ENCODE data around the gene SHH.

SHH gene

GRCh38 chr7:155774947-155775346 lies 37.3 kb downstream of the SHH start:
- H3K4me1 ChIP-seq (ENCODE audit: control insufficient read depth, insufficient read depth, low read length) = no peaks in the 10 kb centered on the region; the same call in 1 of the 2 replicates
- H3K36me3 ChIP-seq (ENCODE audit: control insufficient read depth, insufficient read depth, low read length) = peaks cover 73% of the 10 kb centered on the region
- H3K27me3 ChIP-seq (ENCODE audit: control insufficient read depth, insufficient read depth, low read length) = no peaks in the 10 kb centered on the region
- H3K27ac ChIP-seq (ENCODE audit: low read depth, low read length) = no peak overlapping the region
- no peaks in the 10 kb centered on the region for H3K9me3 ChIP-seq (ENCODE audit: control insufficient read depth, insufficient read depth, low read depth, low read length)
- H3K4me3 ChIP-seq (ENCODE audit: low read depth, low read length) = no peak overlapping the region
- no peak overlapping the region for H3K9ac ChIP-seq (ENCODE audit: low read length)

DNA sequence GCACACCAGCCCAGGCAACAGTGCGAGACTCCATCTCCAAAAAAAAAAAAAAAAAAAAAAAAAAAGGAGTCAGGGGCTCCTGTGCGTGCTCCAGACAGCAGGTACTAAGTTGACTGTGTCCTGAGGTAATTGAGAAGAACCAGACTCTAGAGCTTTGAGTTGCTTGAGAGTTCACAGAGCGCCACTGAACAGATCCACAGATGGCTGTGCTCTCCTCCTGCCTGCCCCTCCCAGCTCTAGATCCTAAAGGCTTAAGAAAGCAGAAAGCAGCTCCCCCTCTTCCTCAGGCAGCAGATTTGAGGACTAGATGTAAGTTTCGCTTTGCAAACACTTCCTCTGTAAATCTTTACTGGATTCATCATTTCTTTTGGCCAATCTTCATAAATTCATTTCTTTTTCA lies 38.7 kb downstream of the SHH start:
- peaks cover 80% of the 10 kb centered on the region for H3K36me3 ChIP-seq (ENCODE audit: control insufficient read depth, insufficient read depth, low read length)
- no peak overlapping the region for H3K9ac ChIP-seq (ENCODE audit: low read length)
- H3K4me3 ChIP-seq (ENCODE audit: low read depth, low read length) = no peak overlapping the region
- no peak overlapping the region for H3K27ac ChIP-seq (ENCODE audit: low read depth, low read length)
- no peaks in the 10 kb centered on the region; the same call in 1 of the 2 replicates for H3K4me1 ChIP-seq (ENCODE audit: control insufficient read depth, insufficient read depth, low read length)
- H3K27me3 ChIP-seq (ENCODE audit: control insufficient read depth, insufficient read depth, low read length) = no peaks in the 10 kb centered on the region
- H3K9me3 ChIP-seq (ENCODE audit: control insufficient read depth, insufficient read depth, low read depth, low read length) = no peaks in the 10 kb centered on the region

DNA sequence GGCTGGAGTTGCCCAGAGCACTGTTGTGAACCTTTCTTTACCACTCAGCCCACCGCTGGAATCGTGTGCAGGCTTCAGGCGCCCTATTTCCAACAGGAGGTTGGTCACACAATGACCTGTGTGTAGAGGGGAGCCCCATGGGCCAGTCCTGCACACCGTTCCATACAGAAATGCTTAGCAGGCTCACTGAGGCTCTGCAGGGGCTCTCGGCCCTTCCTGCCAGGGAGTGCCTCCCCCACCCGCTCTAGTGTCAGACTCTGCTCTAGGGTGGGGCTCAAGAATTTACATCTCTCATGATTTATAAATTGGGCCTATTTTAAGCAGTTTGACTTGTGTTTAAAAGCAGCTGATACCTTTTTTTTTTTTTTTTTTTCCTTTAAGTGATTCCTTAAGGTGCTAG lies 42.0 kb downstream of the SHH start:
- no peaks in the 10 kb centered on the region for H3K4me1 ChIP-seq (ENCODE audit: control insufficient read depth, insufficient read depth, low read length)
- no peaks in the 10 kb centered on the region for H3K27me3 ChIP-seq (ENCODE audit: control insufficient read depth, insufficient read depth, low read length)
- peaks cover 86% of the 10 kb centered on the region for H3K36me3 ChIP-seq (ENCODE audit: control insufficient read depth, insufficient read depth, low read length)
- no peak overlapping the region for H3K27ac ChIP-seq (ENCODE audit: low read depth, low read length)
- no peak overlapping the region for H3K4me3 ChIP-seq (ENCODE audit: low read depth, low read length)
- no peaks in the 10 kb centered on the region for H3K9me3 ChIP-seq (ENCODE audit: control insufficient read depth, insufficient read depth, low read depth, low read length)
- no peak overlapping the region for H3K9ac ChIP-seq (ENCODE audit: low read length)

- Histone ChIP-seq H3K36me3 (ENCODE audit: control insufficient read depth, insufficient read depth, low read length) (peaks cover 85% of the 10 kb centered on the region), H3K9ac (ENCODE audit: low read length) (no peak overlapping the region), H3K27ac (ENCODE audit: low read depth, low read length) (no peak overlapping the region), H3K9me3 (ENCODE audit: control insufficient read depth, insufficient read depth, low read depth, low read length) (no peaks in the 10 kb centered on the region), H3K27me3 (ENCODE audit: control insufficient read depth, insufficient read depth, low read length) (no peaks in the 10 kb centered on the region), H3K4me1 (ENCODE audit: control insufficient read depth, insufficient read depth, low read length) (no peaks in the 10 kb centered on the region), H3K4me3 (ENCODE audit: low read depth, low read length) (no peak overlapping the region)
These were observed 42.6 kb downstream of the SHH start for GRCh38 chr7:155769701-155770100.

DNA sequence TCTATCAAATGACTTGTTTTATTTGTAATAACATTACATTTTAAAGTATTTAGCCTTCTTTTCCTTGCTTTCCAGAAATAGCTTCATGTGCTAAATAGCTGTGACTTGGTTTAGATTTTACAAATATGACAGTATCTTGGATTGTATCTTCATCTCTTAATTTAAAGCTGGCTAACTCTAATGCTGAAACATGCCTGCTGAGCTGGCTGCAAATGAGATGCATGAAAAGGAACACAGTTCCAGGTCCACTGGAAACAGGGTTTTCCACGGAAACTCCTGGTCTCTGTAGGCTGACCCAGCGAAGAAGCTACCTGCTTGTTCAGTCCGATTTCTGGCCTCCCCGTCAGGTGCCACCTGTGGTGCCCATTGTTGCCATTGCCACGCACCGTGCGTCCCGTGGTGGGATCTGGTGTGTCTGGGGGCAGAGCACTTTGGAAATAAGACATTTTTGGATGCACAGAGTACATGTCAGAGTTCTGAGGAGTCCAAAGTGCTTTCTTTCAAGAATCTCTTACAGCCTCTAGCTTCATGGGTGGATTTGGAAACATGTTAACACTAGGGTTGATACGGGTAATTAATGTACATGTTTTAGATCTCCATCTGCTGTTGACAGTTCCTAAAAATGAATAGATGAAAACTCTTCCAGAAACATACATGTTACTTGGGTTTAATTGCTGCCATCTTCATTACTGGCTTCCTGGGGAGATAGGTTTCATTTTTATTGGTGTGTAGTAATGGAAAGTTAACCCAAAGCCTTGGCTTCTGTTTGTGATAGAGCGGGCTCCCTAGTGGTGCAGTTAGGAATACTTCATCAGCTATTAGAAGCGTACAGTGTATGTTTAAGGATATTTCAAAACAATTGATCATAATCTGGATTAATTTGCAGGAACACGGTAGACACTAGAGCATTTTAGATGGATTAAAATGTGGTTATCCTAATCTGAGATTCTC lies 45.0 kb downstream of the SHH start:
- H3K9me3 ChIP-seq (ENCODE audit: control insufficient read depth, insufficient read depth, low read depth, low read length) = no peaks in the 10 kb centered on the region
- peaks cover 80% of the 10 kb centered on the region for H3K36me3 ChIP-seq (ENCODE audit: control insufficient read depth, insufficient read depth, low read length)
- peaks cover 13% of the 10 kb centered on the region; the same call in 1 of the 2 replicates for H3K4me1 ChIP-seq (ENCODE audit: control insufficient read depth, insufficient read depth, low read length)
- no peaks in the 10 kb centered on the region for H3K27me3 ChIP-seq (ENCODE audit: control insufficient read depth, insufficient read depth, low read length)
- no peak overlapping the region for H3K4me3 ChIP-seq (ENCODE audit: low read depth, low read length)
- H3K9ac ChIP-seq (ENCODE audit: low read length) = no peak overlapping the region
- no peak overlapping the region for H3K27ac ChIP-seq (ENCODE audit: low read depth, low read length)

DNA sequence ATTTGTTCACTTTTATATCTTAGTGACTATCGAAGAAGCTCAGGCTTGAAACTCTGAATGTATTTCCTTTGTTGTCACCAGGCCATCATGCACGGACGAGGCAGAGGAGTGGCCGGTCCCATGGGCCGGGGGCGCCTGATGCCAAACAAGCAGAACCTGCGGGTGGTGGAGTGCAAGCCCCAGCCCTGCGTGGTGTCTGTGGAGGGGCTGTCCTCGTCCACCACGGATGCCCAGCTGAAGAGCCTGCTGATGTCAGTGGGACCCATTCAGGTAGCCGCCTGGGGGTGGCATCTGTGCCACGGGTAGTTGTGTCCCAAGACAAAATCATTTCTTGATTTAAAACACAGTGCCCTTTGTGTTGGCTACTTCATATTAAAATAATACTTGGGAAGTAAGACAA lies 45.9 kb downstream of the SHH start:
- H3K27me3 ChIP-seq (ENCODE audit: control insufficient read depth, insufficient read depth, low read length) = no peaks in the 10 kb centered on the region
- no peaks in the 10 kb centered on the region for H3K9me3 ChIP-seq (ENCODE audit: control insufficient read depth, insufficient read depth, low read depth, low read length)

DNA sequence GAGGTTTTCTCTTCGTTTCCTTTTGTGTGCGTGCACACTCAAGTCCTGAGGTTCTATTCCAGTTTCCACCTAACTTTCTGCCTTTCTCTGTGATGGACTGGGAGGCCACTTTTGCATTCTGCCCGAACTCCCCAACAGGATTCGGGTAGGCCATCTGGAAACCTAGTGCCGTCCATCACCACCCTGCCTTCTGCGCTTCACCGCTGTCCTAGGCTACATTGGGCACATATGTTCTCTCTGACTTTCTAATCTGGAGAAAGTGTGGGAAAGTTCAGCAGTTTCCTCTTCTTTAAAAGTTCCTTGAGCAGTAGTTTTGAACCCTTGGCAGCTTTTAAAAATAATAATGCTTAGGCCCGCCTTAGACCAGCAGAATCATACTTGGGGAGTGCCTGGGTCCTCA lies 46.8 kb downstream of the SHH start:
- no peak overlapping the region for H3K9ac ChIP-seq (ENCODE audit: low read length)
- no peak overlapping the region for H3K27ac ChIP-seq (ENCODE audit: low read depth, low read length)
- H3K27me3 ChIP-seq (ENCODE audit: control insufficient read depth, insufficient read depth, low read length) = no peaks in the 10 kb centered on the region
- no peak overlapping the region for H3K4me3 ChIP-seq (ENCODE audit: low read depth, low read length)
- peaks cover 16% of the 10 kb centered on the region; the same call in 1 of the 2 replicates for H3K4me1 ChIP-seq (ENCODE audit: control insufficient read depth, insufficient read depth, low read length)
- H3K36me3 ChIP-seq (ENCODE audit: control insufficient read depth, insufficient read depth, low read length) = peaks cover 67% of the 10 kb centered on the region
- no peaks in the 10 kb centered on the region for H3K9me3 ChIP-seq (ENCODE audit: control insufficient read depth, insufficient read depth, low read depth, low read length)

More for the DNA sequence above, 45.9 kb downstream of the SHH start:
- Histone ChIP-seq H3K4me1 (ENCODE audit: control insufficient read depth, insufficient read depth, low read length) (peaks cover 16% of the 10 kb centered on the region; the same call in 1 of the 2 replicates), H3K9ac (ENCODE audit: low read length) (no peak overlapping the region), H3K4me3 (ENCODE audit: low read depth, low read length) (no peak overlapping the region), H3K36me3 (ENCODE audit: control insufficient read depth, insufficient read depth, low read length) (peaks cover 75% of the 10 kb centered on the region), H3K27ac (ENCODE audit: low read depth, low read length) (no peak overlapping the region)

- Histone ChIP-seq H3K9me3 (ENCODE audit: control insufficient read depth, insufficient read depth, low read depth, low read length) (no peaks in the 10 kb centered on the region), H3K36me3 (ENCODE audit: control insufficient read depth, insufficient read depth, low read length) (peaks cover 66% of the 10 kb centered on the region), H3K27me3 (ENCODE audit: control insufficient read depth, insufficient read depth, low read length) (no peaks in the 10 kb centered on the region), H3K4me1 (ENCODE audit: control insufficient read depth, insufficient read depth, low read length) (peaks cover 16% of the 10 kb centered on the region; the same call in 1 of the 2 replicates), H3K27ac (ENCODE audit: low read depth, low read length) (no peak overlapping the region), H3K4me3 (ENCODE audit: low read depth, low read length) (no peak overlapping the region), H3K9ac (ENCODE audit: low read length) (no peak overlapping the region)
These were observed 47.8 kb downstream of the SHH start for GRCh38 chr7:155764438-155764793.

GRCh38 chr7:155763691-155764437 lies 48.4 kb downstream of the SHH start:
- Histone ChIP-seq H3K4me3 (ENCODE audit: low read depth, low read length) (no peak overlapping the region), H3K36me3 (ENCODE audit: control insufficient read depth, insufficient read depth, low read length) (peaks cover 61% of the 10 kb centered on the region), H3K4me1 (ENCODE audit: control insufficient read depth, insufficient read depth, low read length) (peaks cover 16% of the 10 kb centered on the region; the same call in 1 of the 2 replicates), H3K9me3 (ENCODE audit: control insufficient read depth, insufficient read depth, low read depth, low read length) (no peaks in the 10 kb centered on the region), H3K9ac (ENCODE audit: low read length) (no peak overlapping the region), H3K27me3 (ENCODE audit: control insufficient read depth, insufficient read depth, low read length) (no peaks in the 10 kb centered on the region), H3K27ac (ENCODE audit: low read depth, low read length) (no peak overlapping the region)

DNA sequence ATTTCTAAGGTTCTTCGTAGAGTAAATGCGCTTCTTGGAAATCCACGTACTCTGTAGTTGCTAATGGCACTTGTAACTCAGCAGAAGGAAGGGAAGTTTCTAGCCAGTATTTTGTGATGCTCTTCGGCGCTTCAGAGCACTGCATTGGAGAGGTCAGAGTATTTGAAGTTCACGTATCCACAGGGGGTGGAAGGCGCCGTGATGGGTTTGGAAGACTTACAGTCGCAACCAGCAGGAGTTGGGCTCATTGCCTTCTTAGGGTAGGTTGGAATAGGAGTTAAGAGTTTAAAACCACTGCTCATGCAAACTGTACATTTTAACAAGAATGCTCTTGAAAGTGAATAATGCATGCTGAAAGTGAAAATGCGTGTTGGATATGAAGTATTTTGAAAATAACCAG lies 49.1 kb downstream of the SHH start:
- no peaks in the 10 kb centered on the region for H3K9me3 ChIP-seq (ENCODE audit: control insufficient read depth, insufficient read depth, low read depth, low read length)
- H3K4me1 ChIP-seq (ENCODE audit: control insufficient read depth, insufficient read depth, low read length) = peaks cover 22% of the 10 kb centered on the region
- no peak overlapping the region for H3K9ac ChIP-seq (ENCODE audit: low read length)
- H3K4me3 ChIP-seq (ENCODE audit: low read depth, low read length) = no peak overlapping the region
- H3K27ac ChIP-seq (ENCODE audit: low read depth, low read length) = no peak overlapping the region
- no peaks in the 10 kb centered on the region for H3K27me3 ChIP-seq (ENCODE audit: control insufficient read depth, insufficient read depth, low read length)
- H3K36me3 ChIP-seq (ENCODE audit: control insufficient read depth, insufficient read depth, low read length) = peaks cover 61% of the 10 kb centered on the region

DNA sequence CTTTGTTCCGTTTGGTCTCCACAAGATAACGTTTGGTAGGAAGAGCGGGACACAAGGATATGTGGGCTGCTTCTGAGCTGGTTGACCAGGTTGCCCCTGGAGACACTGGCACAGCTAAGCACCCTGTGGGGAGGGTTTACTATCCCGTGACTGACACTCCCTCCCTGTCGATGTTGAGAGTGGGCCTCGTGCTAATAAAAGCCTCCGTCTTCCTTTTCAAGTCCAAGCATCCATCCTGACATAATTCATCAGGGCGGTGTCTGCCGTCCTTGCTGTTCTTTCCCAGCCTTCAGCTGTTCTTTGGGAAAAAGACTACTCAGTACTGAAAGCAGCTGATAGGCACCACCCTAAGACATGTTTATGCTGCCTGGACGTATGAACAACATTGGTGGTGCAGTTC lies 49.6 kb downstream of the SHH start:
- Histone ChIP-seq H3K4me3 (ENCODE audit: low read depth, low read length) (no peak overlapping the region), H3K27me3 (ENCODE audit: control insufficient read depth, insufficient read depth, low read length) (no peaks in the 10 kb centered on the region), H3K27ac (ENCODE audit: low read depth, low read length) (no peak overlapping the region), H3K36me3 (ENCODE audit: control insufficient read depth, insufficient read depth, low read length) (peaks cover 57% of the 10 kb centered on the region), H3K4me1 (ENCODE audit: control insufficient read depth, insufficient read depth, low read length) (peaks cover 22% of the 10 kb centered on the region), H3K9me3 (ENCODE audit: control insufficient read depth, insufficient read depth, low read depth, low read length) (peaks cover 2% of the 10 kb centered on the region; the same call in 1 of the 2 replicates), H3K9ac (ENCODE audit: low read length) (no peak overlapping the region)
